HTR-8/SVneo (cell line): ENCODE data around the gene PNCK.

Source experiments
- DNase-seq: peaks from one replicate; pipeline ENCODE4 v3.0.0; 2011; ENCODE audit warnings: low spot score, mixed read lengths; ENCODE audit not compliant: insufficient read length
- FAIRE-seq: peaks from 2 replicates; lab custom pipeline; 2011; peaks lifted over from hg19 to GRCh38; lab: Jason Lieb, UNC

The PNCK gene

GRCh38 chrX:153644356-153645125, 29.1 kb downstream of the PNCK start:
- DNase-seq = no peak
- FAIRE-seq = no peak

- DNase-seq (no peak), FAIRE-seq (no peak)
Observed at GRCh38 chrX:153643431-153644351, 29.9 kb downstream of the PNCK start.

- FAIRE-seq (no peak), DNase-seq (no peak)
Observed at GRCh38 chrX:153642655-153643430, 30.8 kb downstream of the PNCK start.

GRCh38 chrX:153642051-153642654, 31.5 kb downstream of the PNCK start:
- FAIRE-seq = no peak
- DNase-seq = no peak

GRCh38 chrX:153641627-153642026, 32.0 kb downstream of the PNCK start:
- FAIRE-seq = no peak

GRCh38 chrX:153640736-153641575, 32.7 kb downstream of the PNCK start:
- no peak for DNase-seq
- no peak for FAIRE-seq

More at GRCh38 chrX:153641627-153642026, 32.0 kb downstream of the PNCK start:
- DNase-seq = no peak

- no peak for FAIRE-seq
- no peak for DNase-seq
Observed at GRCh38 chrX:153640045-153640686, 33.4 kb downstream of the PNCK start.

- no peak for FAIRE-seq
- no peak for DNase-seq
Observed at GRCh38 chrX:153639177-153640044, 34.2 kb downstream of the PNCK start.

- no peak for FAIRE-seq
- DNase-seq = no peak
Observed at GRCh38 chrX:153638436-153639176, 35.0 kb downstream of the PNCK start.

- DNase-seq = no peak
- FAIRE-seq = no peak
Observed at GRCh38 chrX:153638041-153638371, 35.6 kb downstream of the PNCK start.

GRCh38 chrX:153637121-153638040, 36.2 kb downstream of the PNCK start:
- DNase-seq = no peak
- FAIRE-seq = no peak

- DNase-seq = no peak
- FAIRE-seq = no peak
Observed at GRCh38 chrX:153636716-153637115, 36.9 kb downstream of the PNCK start.

- no peak for FAIRE-seq
- DNase-seq = no peak
Observed at GRCh38 chrX:153635788-153636668, 37.6 kb downstream of the PNCK start.

GRCh38 chrX:153635388-153635787, 38.2 kb downstream of the PNCK start:
- no peak for DNase-seq
- no peak for FAIRE-seq

- FAIRE-seq (no peak), DNase-seq (no peak)
Observed at GRCh38 chrX:153634832-153635231, 38.8 kb downstream of the PNCK start.
